HG02571 (cell line): ENCODE measurements around the gene NAALADL2.
"Not testable (repeated sequence)": the region's sequence is repeated elsewhere in the genome, so short reads cannot be mapped to it uniquely, and the experiment has no call there.

Source experiments
- ATAC-seq: cut with Tn5 transposase; IDR thresholded peaks from one replicate; pipeline ENCODE4 v1.9.1; 2021; ENCODE audit warnings: mild to moderate bottlenecking, moderate library complexity; ENCODE audit not compliant: unreplicated experiment

NAALADL2 gene

DNA sequence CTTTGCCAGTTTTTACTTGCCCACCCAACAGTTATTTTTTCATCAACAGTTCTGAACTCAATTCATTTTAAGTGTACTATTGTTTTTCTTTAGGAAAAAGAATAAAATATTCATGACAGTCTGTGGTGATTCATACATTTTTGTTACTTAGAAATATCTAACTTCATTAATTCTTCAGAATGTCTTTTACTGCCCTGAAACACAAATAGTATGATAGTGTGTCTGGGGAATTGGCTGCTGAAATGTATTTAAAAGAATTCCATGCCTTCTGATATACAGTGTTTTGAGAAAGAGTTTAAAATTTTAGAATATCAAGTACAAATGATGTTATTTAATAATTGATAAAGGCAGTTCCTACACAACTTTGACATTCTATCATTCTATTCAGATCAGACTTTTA lies 854.1 kb downstream of the NAALADL2 start:
- no peak for ATAC-seq

DNA sequence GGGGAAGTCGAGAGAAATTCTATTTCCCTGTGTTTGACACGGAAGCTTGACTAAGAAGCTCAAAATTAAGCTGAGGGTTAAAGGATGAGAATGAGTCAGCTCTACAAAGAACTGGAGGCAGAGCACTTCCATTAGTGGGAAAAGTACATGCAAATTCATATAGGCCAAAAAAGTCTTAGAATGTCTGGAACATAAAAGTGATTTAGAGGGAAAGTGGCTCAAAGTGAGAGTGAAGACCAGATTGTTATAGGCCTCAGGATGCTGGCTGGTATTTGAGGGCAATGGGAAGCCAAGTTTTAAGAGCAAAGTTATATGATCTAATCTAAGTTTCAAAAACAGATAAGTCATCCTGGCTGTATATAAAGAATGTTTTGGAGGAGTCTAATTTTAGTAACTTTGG lies 857.3 kb downstream of the NAALADL2 start:
- ATAC-seq = no peak

DNA sequence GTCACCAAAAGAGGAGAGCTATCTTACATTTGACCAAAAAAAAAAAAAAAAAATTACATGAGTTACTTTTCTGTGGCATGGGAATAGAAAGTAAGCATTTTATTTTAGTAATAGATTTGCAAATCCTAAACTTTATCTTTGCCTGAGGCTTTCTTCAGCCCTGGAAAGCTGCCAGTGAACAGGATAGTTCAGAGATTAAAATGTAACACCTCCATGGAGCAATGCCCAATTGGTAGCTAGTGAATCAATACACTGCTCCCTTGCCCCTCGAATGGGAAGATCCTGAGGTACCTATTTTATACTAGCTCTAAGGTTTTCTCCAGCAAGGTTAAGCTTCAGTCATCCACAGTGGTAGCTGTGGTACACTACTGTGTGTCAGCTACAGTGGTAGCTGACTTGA lies 867.1 kb downstream of the NAALADL2 start:
- ATAC-seq = no peak

DNA sequence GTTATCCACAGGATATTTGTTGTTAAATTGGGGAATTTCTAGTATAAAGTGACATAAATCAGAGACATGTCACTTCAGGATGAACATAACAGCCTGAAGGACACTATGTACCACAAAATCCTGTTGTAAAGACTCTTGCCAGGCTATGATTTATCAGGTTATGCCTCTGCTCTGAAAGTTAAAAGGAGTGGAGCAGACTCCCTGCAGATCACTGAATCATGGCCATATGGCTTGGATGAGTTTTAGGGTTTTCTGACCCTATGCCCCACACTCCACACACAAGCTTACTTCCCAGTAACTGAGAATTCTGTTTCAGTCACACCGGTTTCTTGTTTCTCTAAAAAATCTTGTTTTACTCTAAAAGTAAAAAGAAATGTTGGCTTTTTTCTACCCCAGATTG lies 869.4 kb downstream of the NAALADL2 start:
- ATAC-seq = no peak

DNA sequence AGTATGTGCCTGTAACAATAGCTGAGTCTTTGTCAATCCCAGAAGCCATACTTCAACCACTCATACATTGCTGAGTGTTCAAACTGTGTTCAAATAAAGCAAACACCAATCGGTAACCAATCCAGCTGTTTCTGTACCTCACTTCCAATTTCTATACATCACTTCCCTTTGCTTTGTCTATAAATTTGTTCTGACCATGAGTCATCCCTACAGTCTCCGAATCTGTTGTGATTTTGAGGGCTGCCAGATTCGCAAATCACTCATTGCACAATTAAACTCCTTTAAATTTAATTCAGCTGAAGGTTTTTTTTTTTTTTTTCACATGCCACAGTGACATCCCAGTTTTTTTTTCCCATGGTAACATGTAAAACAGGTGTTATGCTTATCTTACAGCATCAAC lies 870.3 kb downstream of the NAALADL2 start:
- ATAC-seq = no peak

DNA sequence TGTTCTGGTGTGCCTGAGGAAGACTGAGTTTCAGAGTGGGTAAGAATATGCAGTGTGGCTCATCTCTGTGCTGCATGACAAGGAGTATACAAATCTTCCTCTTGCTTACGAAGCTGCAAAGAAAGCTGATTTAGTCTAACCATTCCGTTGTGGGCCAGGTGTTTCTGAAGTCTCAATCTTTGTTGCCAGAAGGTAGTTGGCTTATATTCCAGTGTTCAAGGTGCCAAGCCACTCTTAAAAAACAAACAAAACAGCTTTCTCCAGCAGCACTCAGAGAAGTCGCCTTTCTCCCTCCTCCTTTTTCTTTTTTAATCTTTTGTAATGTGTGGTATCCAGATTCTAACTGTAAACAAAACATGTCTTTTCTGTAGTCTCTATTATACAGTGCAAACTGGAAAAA lies 872.4 kb downstream of the NAALADL2 start:
- ATAC-seq = no peak

DNA sequence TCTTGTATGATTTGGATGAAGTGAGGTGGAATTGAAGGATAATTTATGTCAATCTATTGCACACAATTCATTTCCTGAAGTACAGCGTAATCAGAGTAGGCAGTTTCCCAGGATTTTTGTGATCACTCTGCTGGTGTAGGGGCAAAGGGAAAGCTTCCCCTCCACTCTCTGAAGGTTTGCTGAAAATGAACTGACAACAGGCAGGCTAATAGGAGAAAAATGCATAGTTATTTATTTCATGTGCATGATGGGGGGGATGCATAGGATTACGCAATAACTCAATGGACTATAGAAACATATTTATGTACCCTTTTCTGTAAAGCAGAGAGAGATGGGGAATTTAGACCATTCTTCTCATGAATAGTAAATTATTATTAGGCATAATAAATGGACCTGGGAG lies 872.9 kb downstream of the NAALADL2 start:
- ATAC-seq = no peak

DNA sequence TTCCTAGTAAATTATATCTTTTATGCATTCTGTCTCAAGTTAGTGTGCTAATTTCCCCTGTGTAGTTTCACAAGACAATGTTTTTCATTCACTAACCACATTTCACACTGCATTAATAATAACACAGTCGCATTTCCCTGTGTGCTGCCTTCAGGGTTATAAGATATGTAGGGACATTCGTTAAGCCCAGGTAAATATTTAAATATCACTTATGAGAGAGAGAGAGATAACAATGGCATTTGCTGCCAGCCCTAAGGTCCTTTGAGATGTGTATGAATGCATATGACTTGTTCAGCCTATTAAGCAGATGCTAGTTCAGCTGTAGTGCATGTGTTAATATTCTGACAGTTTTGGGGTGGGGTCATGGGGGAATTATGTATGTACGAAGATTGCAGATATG lies 876.7 kb downstream of the NAALADL2 start:
- ATAC-seq = no peak

DNA sequence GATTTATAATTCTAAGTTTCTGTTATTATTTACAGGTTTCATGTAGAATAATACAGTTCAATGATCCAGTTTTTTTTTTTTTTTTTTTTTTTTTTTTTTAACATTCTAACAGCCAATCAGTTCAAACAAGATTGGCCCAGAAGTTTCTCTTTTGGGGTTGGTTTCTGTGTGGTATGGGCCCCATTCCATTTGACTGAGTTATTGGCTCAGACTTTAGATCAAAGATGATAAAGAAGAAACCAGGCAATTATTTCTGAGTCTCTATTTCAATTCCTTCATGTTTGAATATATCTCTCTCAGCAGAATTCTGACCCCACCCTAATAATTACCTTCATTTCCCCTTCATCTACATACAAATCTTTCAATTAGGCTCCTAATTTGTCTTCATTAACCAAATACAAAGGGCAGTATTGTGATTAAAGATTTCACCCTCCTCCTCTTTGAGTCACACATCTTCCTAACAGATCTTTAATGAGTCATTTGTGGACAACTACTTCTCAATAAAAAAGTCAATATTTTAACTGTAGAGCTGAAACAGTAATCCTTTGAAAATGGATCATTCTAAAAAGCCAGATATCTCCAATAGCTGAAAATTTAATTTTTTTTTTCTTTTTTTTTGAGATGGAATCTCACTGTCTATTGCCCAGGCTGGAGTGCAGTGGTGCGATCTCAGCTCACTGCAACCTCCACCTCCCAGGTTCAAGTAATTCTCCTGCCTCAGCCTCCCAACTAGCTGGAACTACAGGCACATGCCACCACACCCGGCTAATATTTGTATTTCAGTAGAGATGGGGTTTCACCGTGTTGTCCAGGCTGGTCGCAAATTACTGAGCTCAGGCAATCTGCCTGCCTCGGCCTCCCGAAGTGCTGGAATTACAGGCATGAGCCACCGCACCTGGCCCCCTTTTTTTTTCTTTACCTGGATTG lies 878.8 kb downstream of the NAALADL2 start:
- no peak for ATAC-seq

DNA sequence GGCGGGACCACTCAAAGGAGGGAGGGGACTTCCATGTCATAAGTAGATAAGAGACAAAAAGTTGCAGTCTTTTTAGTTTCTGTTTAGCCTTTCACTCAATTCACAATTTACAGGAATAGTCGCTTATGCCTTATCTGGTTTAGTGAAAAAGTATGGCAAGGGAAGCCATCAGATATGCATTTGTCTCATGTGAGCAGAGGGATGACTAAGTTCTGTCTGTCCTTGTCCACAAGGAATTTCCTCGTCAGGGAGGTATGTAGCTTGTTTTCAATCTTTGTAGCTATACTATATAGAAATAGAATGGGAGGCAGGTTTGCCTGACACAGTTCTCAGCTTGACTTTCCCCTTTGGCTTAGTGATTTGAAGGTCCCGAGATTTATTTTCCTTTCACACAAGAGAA lies 882.8 kb downstream of the NAALADL2 start:
- no peak for ATAC-seq

DNA sequence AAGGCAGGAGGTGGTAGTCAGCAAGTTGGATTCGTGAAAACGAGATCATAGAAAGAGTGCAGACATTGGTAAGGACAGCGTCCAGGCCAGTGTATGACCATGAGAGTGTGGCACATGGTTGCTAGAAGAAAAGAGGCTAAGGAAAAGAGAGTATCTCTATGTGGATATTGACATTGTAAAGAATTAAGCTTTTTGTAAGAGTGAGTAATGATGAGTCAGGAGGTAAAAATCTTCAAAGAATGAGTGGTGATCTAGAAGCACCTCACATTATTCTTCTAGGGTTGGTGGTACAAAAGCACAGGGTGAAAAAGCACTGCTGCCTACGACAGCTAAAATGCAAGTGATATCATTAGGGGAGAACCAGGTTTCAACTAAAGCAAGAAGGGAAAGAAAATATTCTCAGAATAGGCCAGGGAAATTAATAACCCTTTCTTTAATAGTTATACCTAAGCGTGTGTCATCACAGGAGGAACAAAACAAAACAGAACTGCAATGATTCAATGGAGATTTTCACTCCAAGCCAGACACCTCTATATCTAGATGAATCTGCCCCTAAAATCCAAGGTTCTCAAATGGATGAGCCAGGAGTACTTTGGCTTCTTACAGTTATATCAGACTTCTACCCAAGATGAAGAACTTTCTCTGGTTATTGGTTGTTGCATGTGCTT lies 884.7 kb downstream of the NAALADL2 start:
- no peak for ATAC-seq

DNA sequence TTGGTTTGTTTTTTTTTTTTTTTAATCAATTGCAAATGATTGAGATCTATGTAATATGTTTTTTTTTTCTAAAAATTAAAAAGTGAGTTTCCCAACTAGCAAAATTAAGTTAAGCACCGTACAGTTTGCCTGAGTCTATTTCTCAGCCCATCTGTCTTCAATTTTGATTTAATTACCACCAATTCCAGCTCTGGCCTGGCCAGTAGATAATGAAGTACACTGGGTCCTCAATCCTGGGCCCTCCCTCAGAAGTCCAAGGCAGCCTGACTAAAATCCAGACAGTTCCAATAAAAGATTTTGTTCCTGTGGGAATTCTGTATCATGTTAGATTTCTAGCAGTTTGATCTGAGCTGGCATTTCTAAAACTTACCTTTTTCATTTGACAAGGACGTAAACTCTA lies 887.2 kb downstream of the NAALADL2 start:
- ATAC-seq = no peak

DNA sequence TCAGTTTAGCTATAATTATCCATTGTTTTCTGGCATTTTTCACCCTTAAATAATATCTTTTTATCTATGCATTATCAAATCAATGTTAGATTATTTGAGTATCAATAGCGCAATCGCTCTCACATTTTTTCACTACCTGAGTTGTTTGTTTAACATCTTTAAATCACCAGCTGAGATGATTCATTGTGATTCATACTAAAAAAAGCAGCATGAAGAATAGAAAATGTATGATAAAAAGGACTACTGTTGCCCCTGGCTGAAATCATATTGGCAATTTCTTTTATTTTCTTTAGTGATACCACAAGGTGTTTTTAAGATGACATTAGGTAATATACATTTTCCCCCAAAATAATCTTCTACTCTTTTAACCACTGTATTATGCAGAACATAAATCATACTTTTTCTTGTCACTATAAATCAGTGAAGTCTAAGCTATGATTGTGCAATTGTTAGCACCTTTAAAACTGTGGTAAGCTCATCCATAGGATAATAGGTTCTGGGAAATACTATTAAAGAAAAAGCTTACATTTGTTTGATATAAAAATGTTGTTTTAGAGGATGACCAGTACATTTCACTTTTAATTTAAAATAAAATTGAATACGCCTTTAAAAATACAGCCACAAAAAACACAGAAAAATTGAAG lies 889.1 kb downstream of the NAALADL2 start:
- no peak for ATAC-seq

DNA sequence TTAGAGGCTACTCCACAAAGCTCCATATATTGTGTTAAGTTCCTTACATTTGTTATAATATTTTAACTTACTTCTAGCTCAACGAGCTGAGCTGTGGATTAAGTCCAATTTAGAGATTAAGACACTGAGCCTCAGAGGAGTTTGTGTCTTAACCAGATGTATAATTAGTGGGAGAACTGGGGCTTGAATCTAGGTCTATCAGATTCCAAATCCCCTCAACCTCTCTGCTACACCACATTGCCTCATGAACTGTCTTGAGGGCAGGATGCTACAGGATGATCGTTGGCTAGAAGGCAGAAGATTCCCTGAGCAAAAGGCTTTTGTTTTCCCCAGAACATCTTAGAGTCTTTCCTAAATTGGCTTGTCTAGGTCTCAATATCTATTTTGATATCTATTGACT lies 890.8 kb downstream of the NAALADL2 start:
- no peak for ATAC-seq

DNA sequence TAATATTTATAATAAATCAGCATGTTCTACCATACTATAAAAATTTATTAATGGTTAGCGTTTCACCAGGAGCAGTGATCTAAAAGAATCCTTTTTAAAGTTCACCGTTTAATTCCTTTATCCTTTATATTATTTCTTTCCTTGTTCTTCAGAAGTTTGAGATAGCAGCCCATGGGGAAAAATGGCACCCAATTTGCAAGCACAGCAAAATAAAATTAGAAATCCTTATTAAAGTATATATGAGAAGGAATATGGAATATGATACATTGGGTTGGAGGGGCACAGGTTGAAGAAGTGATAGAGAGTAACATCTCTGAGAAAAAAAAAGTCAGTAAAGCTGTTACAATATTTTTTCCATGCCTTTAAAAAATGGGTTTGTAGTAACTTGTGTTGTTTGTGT lies 892.0 kb downstream of the NAALADL2 start:
- ATAC-seq = no peak

DNA sequence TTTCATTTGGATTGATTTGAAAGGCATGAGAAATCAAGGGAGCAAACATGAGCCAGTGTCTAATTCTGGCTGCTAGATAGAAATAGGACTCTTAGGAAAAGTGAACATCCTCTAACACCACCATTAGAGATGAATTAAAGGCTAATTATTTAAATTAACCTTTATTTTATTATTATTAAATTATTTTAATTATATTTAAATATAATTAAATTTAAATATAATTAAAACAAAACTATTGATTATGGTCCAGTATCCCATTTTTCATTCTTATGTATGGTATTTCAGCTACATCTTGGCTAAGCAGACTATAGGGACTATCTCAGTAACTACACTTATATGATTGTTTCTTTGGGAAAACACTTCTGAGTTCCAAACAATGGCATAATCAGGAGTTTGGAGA lies 904.8 kb downstream of the NAALADL2 start:
- no peak for ATAC-seq

DNA sequence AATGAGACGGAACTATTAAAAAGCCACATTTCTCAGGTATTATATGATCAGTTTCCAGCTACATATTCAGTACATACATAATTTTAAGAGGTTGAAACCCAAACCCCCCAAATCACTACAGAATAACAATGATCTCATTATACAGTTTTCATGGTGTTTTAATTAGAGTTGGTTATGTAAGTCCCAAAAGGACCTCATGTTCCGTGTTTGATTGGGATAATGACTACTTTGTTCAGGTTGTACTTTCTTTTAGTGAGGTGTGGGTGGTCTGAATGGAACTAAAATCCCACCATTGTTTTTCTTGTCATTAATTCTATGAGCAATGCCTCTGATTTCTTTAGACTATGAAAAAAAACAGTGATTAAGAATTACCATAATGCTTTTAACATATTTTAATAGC lies 905.6 kb downstream of the NAALADL2 start:
- ATAC-seq = no peak

DNA sequence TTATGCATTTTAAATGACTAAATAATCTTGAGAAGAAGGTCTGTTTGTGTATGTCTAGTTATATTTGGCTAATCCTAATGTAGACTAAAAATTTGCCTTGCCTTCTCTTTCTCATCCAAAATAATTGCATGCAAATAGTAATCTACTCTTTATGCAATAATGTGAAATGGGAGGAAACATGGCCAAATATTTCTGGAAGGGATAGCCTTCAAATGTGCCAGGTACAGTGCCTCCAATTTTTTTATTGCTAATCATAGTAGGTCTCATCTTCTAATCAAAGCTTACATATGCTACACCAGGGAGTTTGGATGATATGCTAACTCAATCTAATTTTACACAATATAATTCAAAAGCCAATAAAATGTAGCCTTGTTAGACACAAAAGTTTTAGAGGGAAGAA lies 911.3 kb downstream of the NAALADL2 start:
- no peak for ATAC-seq

DNA sequence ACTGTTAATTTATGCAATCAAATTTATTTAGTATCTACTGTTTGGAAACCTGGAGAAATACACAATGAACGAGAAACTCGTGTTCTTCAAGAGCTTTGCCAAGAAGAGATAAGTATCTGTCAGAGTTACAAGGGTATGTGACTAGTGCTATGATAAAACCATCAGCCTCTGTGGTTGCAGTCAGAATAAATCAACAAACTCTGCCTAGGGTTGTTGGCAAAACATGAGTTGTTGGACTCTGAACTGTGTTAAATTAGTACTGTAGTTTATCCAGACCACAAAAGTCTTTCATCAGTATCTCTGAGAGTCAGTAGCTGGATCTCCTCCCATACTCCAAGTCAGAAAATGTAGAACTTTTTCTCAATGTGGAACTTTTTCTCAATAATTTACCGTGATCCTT lies 918.4 kb downstream of the NAALADL2 start:
- ATAC-seq = no peak

DNA sequence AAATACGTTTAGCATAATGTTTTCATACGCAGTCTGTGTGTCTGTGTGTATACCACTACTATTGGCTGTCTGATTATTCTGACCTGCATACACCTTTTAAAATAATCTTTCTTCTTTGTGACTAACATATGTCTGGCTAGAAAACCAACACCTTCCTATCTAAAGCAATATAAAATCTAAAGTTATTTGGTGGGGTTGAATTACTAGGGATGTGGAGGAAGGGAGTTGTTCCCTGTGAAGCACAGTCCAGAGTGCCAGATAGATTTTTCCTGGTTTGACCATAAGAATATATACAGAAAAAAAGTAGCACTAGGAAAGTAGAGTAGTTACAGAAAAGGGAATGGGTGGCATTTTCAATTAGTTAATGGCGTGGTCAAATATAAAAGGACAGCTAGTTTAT lies 918.8 kb downstream of the NAALADL2 start:
- ATAC-seq = no peak

DNA sequence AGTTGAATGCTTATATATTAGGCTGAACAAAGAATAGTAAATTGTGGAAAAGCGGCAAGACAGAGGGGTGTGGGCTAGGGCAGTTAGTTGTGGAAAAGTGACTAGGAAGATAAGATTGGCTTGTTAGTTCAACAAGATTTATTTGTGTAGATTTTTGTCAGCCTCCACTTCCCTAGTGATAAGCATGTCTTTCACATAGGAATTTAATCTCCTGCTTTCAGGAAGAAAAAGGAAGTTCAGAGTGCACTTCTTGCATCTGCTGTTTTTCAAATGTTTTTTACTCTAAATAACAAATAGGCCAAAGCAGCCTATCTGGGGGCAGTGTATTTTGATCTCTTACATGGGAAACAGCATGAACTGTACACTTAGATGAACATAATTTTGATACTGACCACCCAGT lies 919.9 kb downstream of the NAALADL2 start:
- no peak for ATAC-seq

DNA sequence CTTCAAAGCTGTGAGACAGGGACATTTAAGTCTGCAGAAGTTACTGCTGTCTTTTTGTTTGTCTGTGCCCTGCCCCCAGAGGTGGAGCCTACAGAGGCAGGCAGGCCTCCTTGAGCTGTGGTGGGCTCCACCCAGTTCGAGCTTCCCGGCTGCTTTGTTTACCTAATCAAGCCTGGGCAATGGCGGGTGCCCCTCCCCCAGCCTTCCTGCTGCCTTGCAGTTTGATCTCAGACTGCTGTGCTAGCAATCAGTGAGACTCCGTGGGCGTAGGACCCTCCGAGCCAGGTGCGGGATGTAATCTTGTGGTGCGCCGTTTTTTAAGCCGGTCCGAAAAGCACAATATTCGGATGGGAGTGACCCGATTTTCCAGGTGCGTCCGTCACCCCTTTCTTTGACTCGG lies 928.0 kb downstream of the NAALADL2 start:
- ATAC-seq = not testable (repeated sequence)
